Nephron (organoid): ENCODE results near the gene NPDC1.

Experiments
- H3K27ac Mint-ChIP-seq, 3 experiments: 2 replicates each; pipeline ENCODE4 v1.8.0; 2020; ENCODE audit warnings: mixed read lengths in 3 of 3, mild to moderate bottlenecking in 2 of 3, moderate library complexity in 1 of 3
- H3K27me3 Mint-ChIP-seq: 2 replicates; pipeline ENCODE4 v1.8.0; 2021; ENCODE audit warnings: low read depth, mild to moderate bottlenecking, moderate library complexity, mixed read lengths
- H3K36me3 Mint-ChIP-seq: 2 replicates; pipeline ENCODE4 v1.8.0; 2020; ENCODE audit warnings: low read depth, mixed read lengths
- H3K4me1 Mint-ChIP-seq: 2 replicates; pipeline ENCODE4 v1.8.0; 2020; ENCODE audit warnings: mixed read lengths
- H3K4me3 Mint-ChIP-seq, 3 experiments: 2 replicates each; pipeline ENCODE4 v1.8.0; 2020; ENCODE audit warnings: mild to moderate bottlenecking in 3 of 3, mixed read lengths in 3 of 3, moderate library complexity in 2 of 3
- H3K9me3 Mint-ChIP-seq: 2 replicates; pipeline ENCODE4 v1.8.0; 2020; ENCODE audit warnings: mixed read lengths
- TF ChIP-seq, protein P1 (sequence below), 3 experiments: fragments of 200-600 bp; sonication (generic); IDR thresholded peaks; one replicate each; pipeline ENCODE4 v1.5.0; 2021; ENCODE audit warnings: antibody characterized with exemption in 3 of 3; ENCODE audit not compliant: unreplicated experiment in 3 of 3

The NPDC1 gene

DNA sequence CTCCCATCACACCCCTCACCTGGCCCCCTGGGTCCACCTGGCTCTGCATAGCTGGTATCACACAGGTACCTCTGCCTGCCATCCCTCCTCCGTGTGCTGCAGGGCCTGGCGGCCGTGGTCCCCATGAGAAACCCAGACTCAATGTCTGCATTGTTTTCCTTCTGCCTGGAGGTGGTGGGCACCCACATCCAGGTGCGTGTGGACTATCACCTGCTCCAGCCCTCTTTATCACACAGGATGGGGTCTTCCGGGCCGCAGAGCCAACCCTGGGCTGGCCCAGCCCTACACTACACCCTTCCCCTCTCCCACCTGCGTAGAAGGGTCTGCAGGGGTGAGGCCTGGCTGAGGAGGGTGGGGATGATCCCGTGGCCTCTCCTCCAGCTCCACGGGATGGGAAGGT lies 7.1 kb downstream of the NPDC1 start:
- no peaks in the 10 kb centered on the region for H3K36me3 Mint-ChIP-seq
- TF ChIP-seq, protein P1, sequence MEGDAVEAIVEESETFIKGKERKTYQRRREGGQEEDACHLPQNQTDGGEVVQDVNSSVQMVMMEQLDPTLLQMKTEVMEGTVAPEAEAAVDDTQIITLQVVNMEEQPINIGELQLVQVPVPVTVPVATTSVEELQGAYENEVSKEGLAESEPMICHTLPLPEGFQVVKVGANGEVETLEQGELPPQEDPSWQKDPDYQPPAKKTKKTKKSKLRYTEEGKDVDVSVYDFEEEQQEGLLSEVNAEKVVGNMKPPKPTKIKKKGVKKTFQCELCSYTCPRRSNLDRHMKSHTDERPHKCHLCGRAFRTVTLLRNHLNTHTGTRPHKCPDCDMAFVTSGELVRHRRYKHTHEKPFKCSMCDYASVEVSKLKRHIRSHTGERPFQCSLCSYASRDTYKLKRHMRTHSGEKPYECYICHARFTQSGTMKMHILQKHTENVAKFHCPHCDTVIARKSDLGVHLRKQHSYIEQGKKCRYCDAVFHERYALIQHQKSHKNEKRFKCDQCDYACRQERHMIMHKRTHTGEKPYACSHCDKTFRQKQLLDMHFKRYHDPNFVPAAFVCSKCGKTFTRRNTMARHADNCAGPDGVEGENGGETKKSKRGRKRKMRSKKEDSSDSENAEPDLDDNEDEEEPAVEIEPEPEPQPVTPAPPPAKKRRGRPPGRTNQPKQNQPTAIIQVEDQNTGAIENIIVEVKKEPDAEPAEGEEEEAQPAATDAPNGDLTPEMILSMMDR (IDR thresholded peaks at IDR 0.05; ENCODE audit: unreplicated experiment in 3 of 3), result no peak
- H3K27me3 Mint-ChIP-seq, result peaks cover 6% of the 10 kb centered on the region
- H3K4me1 Mint-ChIP-seq, result no peaks in the 10 kb centered on the region
- H3K9me3 Mint-ChIP-seq, result no peaks in the 10 kb centered on the region
- H3K4me3 Mint-ChIP-seq, result no peak overlapping the region
- H3K27ac Mint-ChIP-seq, result no peak overlapping the region

DNA sequence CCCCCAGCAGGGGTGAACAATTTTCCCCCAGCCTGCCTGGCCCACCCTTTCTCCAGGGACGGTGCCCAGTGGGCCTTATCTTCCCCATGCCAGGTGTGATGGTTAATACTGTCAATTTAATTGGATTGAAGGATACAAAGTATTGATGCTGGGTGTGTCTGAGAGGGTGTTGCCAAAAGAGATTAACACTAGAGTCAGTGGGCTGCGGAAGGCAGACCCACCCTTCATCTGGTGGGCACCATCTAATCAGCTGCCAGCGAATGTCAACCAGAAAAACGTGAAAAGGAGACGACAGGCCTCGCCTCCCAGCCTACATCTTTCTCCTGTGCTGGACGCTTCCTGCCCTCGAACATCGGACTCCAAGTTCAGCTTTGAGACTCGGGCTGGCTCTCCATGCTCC lies 8.5 kb downstream of the NPDC1 start:
- Mint-ChIP-seq H3K4me3 (no peak overlapping the region), H3K36me3 (no peaks in the 10 kb centered on the region), H3K9me3 (no peaks in the 10 kb centered on the region), H3K27me3 (peaks cover under 1% of the 10 kb centered on the region), H3K27ac (no peak overlapping the region), H3K4me1 (no peaks in the 10 kb centered on the region)
- TF ChIP-seq, protein P1 (IDR thresholded peaks at IDR 0.05; ENCODE audit: unreplicated experiment in 3 of 3), result no peak

DNA sequence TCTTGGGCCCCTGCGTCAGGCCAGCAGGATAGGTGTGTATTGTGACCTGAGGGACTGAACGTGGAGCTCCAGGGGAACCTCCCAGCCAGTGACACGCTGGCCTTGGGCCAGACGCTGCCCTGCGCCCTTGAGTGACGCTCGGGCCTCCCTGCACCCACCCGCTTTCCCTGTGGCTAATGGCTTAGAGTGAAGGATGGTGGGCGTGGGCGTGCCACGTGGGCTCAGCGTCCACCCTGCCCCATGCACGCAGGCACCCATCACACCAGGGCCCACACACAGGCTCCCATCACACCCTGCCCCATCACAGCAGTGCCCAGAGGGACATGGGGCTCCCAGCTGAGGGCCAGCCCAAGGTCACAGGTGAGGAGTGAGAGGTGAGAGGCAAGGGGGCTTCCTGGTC lies 8.9 kb downstream of the NPDC1 start:
- H3K36me3 Mint-ChIP-seq, result no peaks in the 10 kb centered on the region
- H3K27ac Mint-ChIP-seq, result no peak overlapping the region
- no peak overlapping the region for H3K4me3 Mint-ChIP-seq
- H3K4me1 Mint-ChIP-seq, result no peaks in the 10 kb centered on the region
- no peaks in the 10 kb centered on the region for H3K9me3 Mint-ChIP-seq
- TF ChIP-seq, protein P1 (IDR thresholded peaks at IDR 0.05; ENCODE audit: unreplicated experiment in 3 of 3), result no peak
- peaks cover 3% of the 10 kb centered on the region for H3K27me3 Mint-ChIP-seq

DNA sequence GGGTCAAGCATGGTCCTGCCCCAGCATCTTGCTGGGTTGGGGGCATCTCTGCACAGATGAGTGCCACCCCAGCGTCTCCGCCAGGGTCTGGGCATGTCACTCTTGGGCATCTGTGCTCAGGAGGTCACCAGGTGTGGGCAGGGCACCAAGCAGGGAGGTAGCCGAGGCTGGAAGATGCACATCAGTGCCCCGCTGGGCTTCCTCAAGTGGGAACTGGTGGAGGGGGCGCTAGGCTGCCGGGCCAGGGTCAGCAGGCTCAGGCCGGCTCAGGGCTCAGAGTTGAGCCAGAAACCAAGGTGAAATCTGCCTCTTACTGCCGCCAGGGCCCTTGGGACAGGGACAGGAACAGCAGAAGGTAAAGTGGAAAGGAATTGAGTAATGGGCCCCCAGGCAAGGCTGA lies 10.0 kb downstream of the NPDC1 start:
- no peak overlapping the region for H3K27ac Mint-ChIP-seq
- TF ChIP-seq, protein P1 (IDR thresholded peaks at IDR 0.05; ENCODE audit: unreplicated experiment in 3 of 3), result no peak
- H3K27me3 Mint-ChIP-seq, result peaks cover 3% of the 10 kb centered on the region
- H3K36me3 Mint-ChIP-seq, result no peaks in the 10 kb centered on the region
- no peaks in the 10 kb centered on the region for H3K9me3 Mint-ChIP-seq
- no peaks in the 10 kb centered on the region for H3K4me1 Mint-ChIP-seq
- H3K4me3 Mint-ChIP-seq, result no peak overlapping the region

DNA sequence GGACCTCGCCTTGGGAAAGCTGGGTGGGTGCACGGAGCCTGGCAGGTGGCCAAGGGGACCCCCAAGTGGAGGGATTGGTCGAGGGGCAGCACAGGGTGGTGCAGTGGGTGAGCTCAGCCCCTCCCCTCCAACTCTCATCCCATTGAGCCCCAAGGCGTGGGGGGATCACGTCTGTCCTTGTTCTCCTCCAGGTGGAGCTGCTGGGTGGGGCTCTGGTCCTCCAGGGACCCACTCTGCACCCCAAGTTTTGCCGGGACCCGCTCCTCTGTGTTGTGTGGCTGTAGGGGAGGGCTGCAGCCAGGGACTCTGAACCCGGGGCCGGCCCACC lies 10.5 kb downstream of the NPDC1 start:
- Mint-ChIP-seq H3K9me3 (no peaks in the 10 kb centered on the region), H3K4me1 (no peaks in the 10 kb centered on the region), H3K36me3 (no peaks in the 10 kb centered on the region), H3K27me3 (peaks cover 3% of the 10 kb centered on the region), H3K27ac (no peak overlapping the region), H3K4me3 (no peak overlapping the region)
- TF ChIP-seq, protein P1 (IDR thresholded peaks at IDR 0.05; ENCODE audit: unreplicated experiment in 3 of 3), result peak in 2 of 3 experiments; percentile 18 to 42

DNA sequence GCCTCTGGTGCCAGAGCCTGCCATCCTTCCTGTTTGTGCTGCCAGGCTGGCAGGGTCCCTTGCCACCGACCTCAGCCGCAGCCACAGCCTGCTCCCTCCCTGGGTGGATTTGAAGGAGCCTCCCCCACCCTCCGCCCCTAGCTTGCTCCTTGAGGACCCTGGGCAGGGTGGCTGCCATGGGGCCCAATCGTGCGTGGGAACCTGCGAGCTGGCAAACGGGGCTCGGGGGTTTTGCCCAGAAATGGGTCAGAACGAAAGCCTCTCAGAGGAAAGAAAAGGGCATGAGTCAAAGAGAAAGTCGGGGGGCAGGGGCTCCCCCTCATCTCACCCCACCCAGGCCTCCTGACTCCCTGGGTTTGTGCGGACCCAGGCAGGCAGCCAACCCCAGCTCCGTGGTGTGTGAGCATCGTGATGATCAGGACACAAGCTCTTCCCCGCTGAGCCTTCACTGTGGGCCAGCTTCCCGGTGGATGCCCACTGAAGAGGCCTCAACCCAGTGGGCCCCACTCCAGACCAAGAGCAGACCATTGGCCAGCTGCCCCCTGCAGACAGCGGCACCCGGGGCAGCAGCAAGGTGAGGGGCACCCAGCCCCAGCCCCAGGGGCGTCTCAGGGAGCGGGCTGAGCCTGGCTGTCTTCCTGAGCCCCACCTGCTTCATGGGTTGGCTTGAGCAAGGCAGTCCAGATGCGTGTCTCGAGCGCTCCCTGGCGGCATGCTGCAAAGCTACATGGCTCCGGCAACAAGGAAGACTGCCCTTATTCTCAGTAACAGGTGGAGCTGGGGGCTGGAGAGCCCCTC lies 11.1 kb downstream of the NPDC1 start:
- Mint-ChIP-seq H3K4me1 (no peaks in the 10 kb centered on the region), H3K36me3 (no peaks in the 10 kb centered on the region), H3K27me3 (peaks cover 3% of the 10 kb centered on the region), H3K27ac (no peak overlapping the region), H3K4me3 (no peak overlapping the region), H3K9me3 (no peaks in the 10 kb centered on the region)
- TF ChIP-seq, protein P1 (IDR thresholded peaks at IDR 0.05; ENCODE audit: unreplicated experiment in 3 of 3), result peak; percentile 79 to 86 (median 84)
